SK-N-SH (cell line): ENCODE results near the gene PRSS56.

Experiments
- CTCF ChIP-seq: fragments of 200-600 bp; sonication (generic); IDR thresholded peaks from 2 replicates; pipeline ENCODE4 v1.6.1; 2017; ENCODE audit warnings: antibody characterized with exemption, mild to moderate bottlenecking, moderate library complexity
- FOSL2 ChIP-seq: IDR thresholded peaks from 2 replicates; pipeline ENCODE4 v1.4.0; 2012; ENCODE audit warnings: low read depth, mild to moderate bottlenecking, moderate library complexity, borderline replicate concordance
- FOXJ3 ChIP-seq: sonication (generic); formaldehyde crosslinking; IDR thresholded peaks from 2 replicates; pipeline ENCODE4 v1.5.1; 2020; ENCODE audit warnings: mild to moderate bottlenecking, missing genetic modification reagents
- FOXM1 ChIP-seq: IDR thresholded peaks from 2 replicates; pipeline ENCODE4 v1.4.0; 2012; ENCODE audit warnings: low read depth, mild to moderate bottlenecking
- GABPA ChIP-seq: IDR thresholded peaks from 2 replicates; pipeline ENCODE4 v1.4.0; 2012; ENCODE audit warnings: low read depth, mild to moderate bottlenecking
- MAX ChIP-seq: IDR thresholded peaks from 2 replicates; pipeline ENCODE4 v1.4.0; 2012; ENCODE audit warnings: low read depth
- POLR2AphosphoS5 ChIP-seq: IDR thresholded peaks from 2 replicates; pipeline ENCODE4 v1.6.1; 2012; ENCODE audit warnings: low read depth, low read length
- RAD21 ChIP-seq: IDR thresholded peaks from 2 replicates; pipeline ENCODE4 v1.6.1; 2012; ENCODE audit warnings: mild to moderate bottlenecking, low read length
- SMC3 ChIP-seq: IDR thresholded peaks from 2 replicates; pipeline ENCODE4 v1.6.1; 2012; ENCODE audit warnings: low read depth, low read length, improper control_type of control experiment
- TCF12 ChIP-seq: IDR thresholded peaks from 2 replicates; pipeline ENCODE4 v1.4.0; 2012
- YY1 ChIP-seq: IDR thresholded peaks from 2 replicates; pipeline ENCODE4 v1.4.0; 2012; ENCODE audit warnings: low read depth, mild to moderate bottlenecking
- TF ChIP-seq, protein P1 (sequence below): fragments of 150-350 bp; IDR thresholded peaks from 2 replicates; pipeline ENCODE4 v1.6.1; 2017; ENCODE audit warnings: antibody characterized with exemption, low read length, low read depth, borderline replicate concordance

DNA sequence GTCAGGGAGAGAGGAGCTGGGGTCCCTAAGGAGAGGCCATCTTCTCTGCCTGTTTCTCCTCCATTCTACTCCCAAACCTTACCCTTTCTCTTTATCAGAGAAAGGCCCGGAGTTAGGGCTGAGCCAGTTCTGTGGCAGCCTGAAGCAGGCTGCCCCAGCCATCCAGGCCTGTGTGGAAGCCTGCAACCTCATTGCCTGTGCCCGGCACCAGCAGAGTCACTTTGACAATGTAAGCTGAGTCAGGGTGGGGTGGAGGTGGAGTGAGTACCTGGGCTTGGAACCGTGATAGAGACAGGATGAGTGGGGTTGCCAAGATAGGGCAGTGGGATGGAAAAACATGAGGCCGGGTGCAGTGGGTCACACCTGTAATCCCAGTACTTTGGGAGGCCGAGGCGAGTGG is 24.5 kb downstream of the PRSS56 start:
- no peak for TF ChIP-seq CTCF
- TF ChIP-seq POLR2AphosphoS5 = no peak
- TF ChIP-seq GABPA = no peak
- no peak for TF ChIP-seq YY1
- no peak for TF ChIP-seq SMC3
- TF ChIP-seq, protein P1, sequence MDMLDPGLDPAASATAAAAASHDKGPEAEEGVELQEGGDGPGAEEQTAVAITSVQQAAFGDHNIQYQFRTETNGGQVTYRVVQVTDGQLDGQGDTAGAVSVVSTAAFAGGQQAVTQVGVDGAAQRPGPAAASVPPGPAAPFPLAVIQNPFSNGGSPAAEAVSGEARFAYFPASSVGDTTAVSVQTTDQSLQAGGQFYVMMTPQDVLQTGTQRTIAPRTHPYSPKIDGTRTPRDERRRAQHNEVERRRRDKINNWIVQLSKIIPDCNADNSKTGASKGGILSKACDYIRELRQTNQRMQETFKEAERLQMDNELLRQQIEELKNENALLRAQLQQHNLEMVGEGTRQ = no peak
- no peak for TF ChIP-seq FOXM1
- TF ChIP-seq MAX = no peak
- TF ChIP-seq FOSL2 = no peak
- no peak for TF ChIP-seq TCF12
- TF ChIP-seq RAD21 = no peak
- no peak for TF ChIP-seq FOXJ3 (CRISPR knock-in tag)
